Caki2 (cell line): ENCODE measurements around the gene SLC66A2. TPM values are rescaled to one million over a fixed set of nuclear protein-coding genes. Genes with fewer than 3 reads are reported as not detected.

Source experiments
- DNase-seq: peaks from one replicate; pipeline ENCODE4 v3.0.0-alpha.2; 2015; ENCODE audit warnings: low read depth
- in situ Hi-C: cut with HindIII; loops from 2 replicates; pipeline ENCODE4 v1.10.0; 2016; ENCODE audit warnings: low sequenced_read_pairs, low pct_unique_long_range_greater_than_20kb, mixed read lengths
- total RNA-seq: library from RNA; depleted of rRNA; stranded (reverse); fragments of >200 nt; shearing (Covaris generic); gene quantifications from 2 replicates; pipeline ENCODE4 v1.2.3, GENCODE V29; 2014; ENCODE audit warnings: low replicate concordance

The SLC66A2 gene
- total RNA-seq, 1 experiment from 2014 or later = 18.0 TPM

- DNase-seq = no peak
- in situ Hi-C loops = no loop called here
These were observed 50.6 kb downstream of the SLC66A2 start for GRCh38 chr18:79900610-79901570.

- no peak for DNase-seq
- in situ Hi-C loops = no loop called here
These were observed 51.6 kb downstream of the SLC66A2 start for GRCh38 chr18:79899609-79900445.

DNA sequence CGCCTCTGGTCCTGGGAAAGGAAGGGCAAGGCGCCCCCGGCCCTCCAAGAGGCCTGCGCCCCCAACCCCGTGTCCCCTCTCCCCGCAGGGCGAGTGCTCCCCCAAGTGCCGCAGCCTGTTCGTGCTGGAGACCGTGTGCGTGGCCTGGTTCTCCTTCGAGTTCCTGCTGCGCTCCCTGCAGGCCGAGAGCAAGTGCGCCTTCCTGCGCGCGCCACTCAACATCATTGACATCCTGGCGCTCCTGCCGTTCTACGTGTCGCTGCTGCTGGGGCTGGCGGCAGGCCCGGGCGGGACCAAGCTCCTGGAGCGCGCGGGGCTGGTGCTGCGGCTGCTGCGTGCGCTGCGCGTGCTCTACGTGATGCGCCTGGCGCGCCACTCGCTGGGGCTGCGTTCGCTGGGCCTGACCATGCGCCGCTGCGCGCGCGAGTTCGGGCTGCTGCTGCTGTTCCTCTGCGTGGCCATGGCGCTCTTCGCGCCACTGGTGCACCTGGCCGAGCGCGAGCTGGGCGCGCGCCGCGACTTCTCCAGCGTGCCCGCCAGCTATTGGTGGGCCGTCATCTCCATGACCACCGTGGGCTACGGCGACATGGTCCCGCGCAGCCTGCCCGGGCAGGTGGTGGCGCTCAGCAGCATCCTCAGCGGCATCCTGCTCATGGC is 52.4 kb downstream of the SLC66A2 start:
- in situ Hi-C loops = no loop called here
- DNase-seq = no peak

DNA sequence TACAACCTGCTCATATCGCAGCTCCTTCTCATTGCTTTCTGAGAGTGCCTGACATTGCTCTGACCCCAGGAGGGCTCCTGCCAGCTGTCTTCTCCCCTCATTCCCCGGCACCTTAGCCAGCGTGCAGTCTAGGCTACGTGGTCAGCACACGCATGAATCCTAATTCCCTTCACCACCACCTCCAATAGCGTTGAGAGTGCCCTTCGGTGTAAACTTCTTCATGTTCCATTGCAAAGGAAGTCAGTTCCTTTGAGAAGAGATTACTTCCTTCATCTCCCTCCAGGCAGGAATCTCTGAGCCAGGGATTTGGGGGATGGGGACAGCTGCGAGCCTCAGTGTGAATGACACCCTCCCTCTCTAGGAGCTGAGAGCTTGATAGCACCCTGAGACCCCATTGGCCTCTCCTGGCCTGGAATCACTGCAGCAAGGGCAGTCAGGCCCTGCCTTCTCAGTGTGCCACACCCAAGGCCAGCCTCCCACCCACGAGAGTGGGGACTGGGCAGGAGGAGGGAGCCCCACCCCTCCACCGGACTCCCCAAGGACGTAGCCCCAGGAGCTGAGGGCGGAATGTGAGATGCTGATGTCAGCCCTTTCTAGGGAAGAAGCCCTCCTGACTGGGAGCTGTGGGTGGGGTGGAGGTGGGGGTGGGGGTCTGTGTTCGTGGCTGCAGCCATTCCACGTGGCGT is 53.4 kb downstream of the SLC66A2 start:
- no peak for DNase-seq
- in situ Hi-C loops = no loop called here

- DNase-seq = no peak
- in situ Hi-C loops = no loop called here
These were observed 54.7 kb downstream of the SLC66A2 start for GRCh38 chr18:79896738-79897137.

GRCh38 chr18:79890674-79891073 is 60.8 kb downstream of the SLC66A2 start:
- in situ Hi-C loops = no loop called here
- no peak for DNase-seq

- in situ Hi-C loops = no loop called here
- DNase-seq = no peak
These were observed 61.9 kb downstream of the SLC66A2 start for GRCh38 chr18:79889569-79889968.

GRCh38 chr18:79888016-79888415 is 63.4 kb downstream of the SLC66A2 start:
- in situ Hi-C loops = no loop called here
- DNase-seq = no peak

DNA sequence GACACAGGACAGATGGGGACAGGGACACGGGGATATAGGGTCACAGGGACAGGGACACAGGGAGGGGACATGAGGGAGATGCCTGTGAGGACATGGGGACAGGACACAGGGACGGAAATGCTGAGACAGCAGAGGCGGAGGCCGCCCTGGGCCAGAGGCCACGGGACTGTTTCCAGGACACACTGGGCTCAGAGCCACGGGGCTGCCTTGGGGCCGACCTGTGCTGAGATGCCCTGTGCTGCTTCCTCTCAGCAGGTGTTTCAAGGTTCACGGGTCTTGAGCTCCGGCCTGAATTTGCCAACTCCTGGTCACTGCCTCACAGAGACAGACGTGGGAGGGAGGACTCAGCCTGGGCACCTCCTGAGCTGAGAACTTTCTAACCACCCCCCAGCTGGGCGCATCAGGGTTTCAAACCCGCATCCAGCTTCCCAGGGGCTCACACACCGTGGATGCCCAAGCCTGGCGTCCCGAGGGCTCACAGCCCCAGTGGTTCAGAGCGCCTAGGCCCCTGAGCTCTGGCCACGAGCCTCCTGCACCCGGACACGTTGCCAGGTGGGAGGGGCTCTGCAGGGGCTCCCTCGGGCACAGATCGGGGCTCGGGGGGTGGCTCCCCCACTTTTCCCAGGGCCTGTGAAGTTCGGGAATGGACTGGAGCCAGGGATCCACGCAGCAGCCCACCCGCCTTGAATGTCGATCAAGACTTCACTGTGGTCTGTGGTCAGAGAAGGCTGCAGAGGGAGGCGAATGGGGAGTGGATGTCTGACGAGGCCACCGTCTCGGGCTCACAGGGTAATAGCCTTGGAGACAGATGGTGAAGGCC is 64.1 kb downstream of the SLC66A2 start:
- DNase-seq = no peak
- in situ Hi-C loops = no loop called here

- no peak for DNase-seq
- in situ Hi-C loops = no loop called here
These were observed 66.3 kb downstream of the SLC66A2 start for GRCh38 chr18:79884963-79885728.

DNA sequence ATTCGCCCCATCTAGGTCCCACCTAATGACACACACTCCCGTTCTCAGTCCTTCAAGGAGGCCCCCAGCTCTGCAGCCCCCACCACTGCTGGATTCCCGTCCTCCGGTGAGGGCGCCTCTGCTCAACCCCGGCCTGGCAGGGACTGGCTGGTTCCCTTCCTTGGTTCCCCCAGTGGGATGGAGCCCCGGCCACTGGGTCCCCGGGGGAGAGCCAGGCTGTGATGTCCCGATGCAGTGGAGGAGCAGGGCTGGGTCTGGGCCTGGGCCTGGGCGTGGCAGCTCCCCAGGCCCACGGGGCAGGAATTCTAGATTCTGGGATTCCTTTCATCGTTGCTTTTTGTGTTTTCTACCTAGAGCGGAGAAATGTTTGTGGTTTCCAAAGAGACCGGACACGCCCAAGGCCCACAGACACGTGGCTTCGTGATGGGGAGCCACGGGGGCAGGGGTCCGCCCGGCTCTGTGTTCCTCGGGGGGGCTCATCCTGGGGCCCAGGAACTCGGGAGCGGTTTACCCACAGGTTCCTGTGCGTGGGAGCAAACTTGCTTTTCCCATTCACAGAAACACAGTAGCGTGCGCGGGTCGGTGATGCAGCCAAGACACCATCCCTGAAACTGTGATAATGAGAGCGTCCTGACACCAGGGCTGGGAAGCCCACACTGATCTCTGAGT is 67.0 kb downstream of the SLC66A2 start:
- no peak for DNase-seq
- in situ Hi-C loops = no loop called here

DNA sequence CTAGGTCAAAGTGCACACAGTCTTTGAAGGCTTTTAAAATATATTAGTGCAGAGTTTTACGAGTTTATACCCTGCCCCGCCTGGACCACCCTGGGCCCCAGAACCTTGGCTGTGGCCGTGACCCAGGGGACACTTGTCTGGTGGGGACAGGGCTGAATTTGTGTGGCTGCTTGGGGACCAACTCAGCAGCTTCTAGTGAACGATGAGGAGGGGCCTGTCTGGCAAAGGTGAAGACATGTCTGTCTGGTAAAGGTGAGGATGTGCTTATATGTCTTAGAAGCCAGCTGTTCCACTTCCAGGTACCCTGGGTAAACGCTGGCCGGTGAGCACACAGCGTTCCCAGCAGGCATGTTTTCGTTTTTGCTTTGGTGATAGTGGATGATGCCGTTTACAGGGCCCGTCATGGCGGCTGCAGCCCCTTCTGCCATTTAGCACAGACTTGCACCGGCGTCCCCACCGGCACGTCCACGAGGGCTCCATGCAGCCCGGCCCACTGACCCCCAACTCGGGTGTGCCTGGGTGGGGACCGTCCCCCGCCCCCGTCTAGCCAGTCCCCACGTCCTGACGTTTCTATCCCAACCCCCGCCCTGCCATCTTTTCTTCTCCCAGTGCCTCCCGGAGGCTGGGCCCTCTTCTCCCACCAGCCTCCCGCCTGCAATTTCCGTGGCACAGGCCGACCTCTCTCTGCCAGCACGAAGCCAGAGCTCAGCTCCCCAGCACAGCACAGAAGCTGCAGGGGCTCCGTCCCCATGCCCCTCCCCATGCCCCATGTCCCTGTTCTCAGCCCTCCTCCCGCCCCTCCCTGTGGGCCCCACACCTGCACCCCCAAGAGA is 67.8 kb downstream of the SLC66A2 start:
- in situ Hi-C loops = no loop called here
- no peak for DNase-seq

- DNase-seq = no peak
- in situ Hi-C loops = no loop called here
These were observed 68.8 kb downstream of the SLC66A2 start for GRCh38 chr18:79882522-79883241.

DNA sequence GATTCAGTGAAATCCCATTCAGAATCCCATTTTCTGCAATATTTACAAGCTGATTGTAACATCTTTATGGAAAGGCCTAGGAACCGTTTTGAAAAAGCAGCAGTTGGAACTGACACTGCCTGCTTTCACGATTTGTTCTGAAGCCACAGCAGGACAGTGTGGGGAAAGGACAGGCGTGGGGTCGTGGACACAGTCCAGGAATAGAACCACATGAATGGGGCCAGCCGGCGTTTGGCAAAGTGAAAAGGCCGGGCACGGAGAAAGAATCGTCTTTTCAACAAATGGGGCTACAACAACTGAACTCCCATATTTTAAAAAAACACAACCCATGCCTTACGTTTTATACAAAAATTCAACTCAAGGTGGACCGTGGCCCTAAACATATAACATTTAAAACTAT is 69.8 kb downstream of the SLC66A2 start:
- in situ Hi-C loops = no loop called here

DNA sequence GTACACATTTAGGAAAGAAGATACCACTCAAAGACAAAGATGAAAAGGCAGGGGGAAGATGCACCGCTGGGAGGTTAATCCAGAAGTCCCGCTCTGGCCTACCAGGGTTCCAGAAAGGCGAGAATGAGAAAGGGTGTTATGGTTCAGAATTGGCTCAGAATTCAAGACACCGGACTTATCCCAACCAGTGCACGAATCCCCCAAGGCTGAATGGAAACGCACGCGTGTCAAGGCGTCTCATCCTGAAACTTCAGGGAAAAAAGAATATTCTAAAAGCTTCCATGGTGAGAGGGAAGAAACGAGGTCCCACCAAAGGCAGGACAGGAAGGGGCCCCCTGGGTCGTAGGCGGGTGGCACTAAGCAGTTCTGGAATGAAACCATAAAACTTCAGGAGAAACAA is 71.9 kb downstream of the SLC66A2 start:
- DNase-seq = no peak
- in situ Hi-C loops = no loop called here

More for the DNA sequence above, 69.8 kb downstream of the SLC66A2 start:
- no peak for DNase-seq
